ENCODE results near the gene DAAM2. TPM values are rescaled to one million over a fixed set of nuclear protein-coding genes. Genes with fewer than 3 reads are reported as not detected.

The DAAM2 gene
- total and polyA plus RNA-seq, 2 experiments from 2014 or later: 3.4 to 8.5 TPM

- H3K36me3 ChIP-seq: no peaks in the 10 kb centered on the region
- no peak overlapping the region for H3K4me3 ChIP-seq
- H3K27ac ChIP-seq: no peak overlapping the region
- H3K9me3 ChIP-seq (ENCODE audit: low read depth): no peaks in the 10 kb centered on the region
- peaks cover 9% of the 10 kb centered on the region for H3K4me1 ChIP-seq (ENCODE audit: low read depth)
- DNase-seq (ENCODE audit: low read depth in 1 of 2, low spot score in 1 of 2): no peak
- H3K27me3 ChIP-seq: no peaks in the 10 kb centered on the region
- no peak for TF ChIP-seq CTCF (IDR thresholded peaks at IDR 0.05; ENCODE audit: low read depth, low read length)
These were observed 48.6 kb downstream of the DAAM2 start for GRCh38 chr6:39840781-39841180.

- Histone ChIP-seq H3K4me1 (ENCODE audit: low read depth) (peaks cover 8% of the 10 kb centered on the region), H3K4me3 (no peak overlapping the region), H3K27ac (peak overlapping the region; percentile 2), H3K9me3 (ENCODE audit: low read depth) (no peaks in the 10 kb centered on the region), H3K27me3 (no peaks in the 10 kb centered on the region), H3K36me3 (no peaks in the 10 kb centered on the region)
- peak in 1 of 2 donors; percentile 44 for DNase-seq (ENCODE audit: low read depth in 1 of 2, low spot score in 1 of 2)
- TF ChIP-seq CTCF (IDR thresholded peaks at IDR 0.05; ENCODE audit: low read depth, low read length): no peak
These were observed 49.1 kb downstream of the DAAM2 start for GRCh38 chr6:39841291-39841690.

GRCh38 chr6:39841923-39842322, 49.7 kb downstream of the DAAM2 start:
- H3K27ac ChIP-seq: peak overlapping the region; percentile 2
- no peaks in the 10 kb centered on the region for H3K36me3 ChIP-seq
- no peaks in the 10 kb centered on the region for H3K27me3 ChIP-seq
- H3K4me3 ChIP-seq: no peak overlapping the region
- no peaks in the 10 kb centered on the region for H3K9me3 ChIP-seq (ENCODE audit: low read depth)
- peaks cover 8% of the 10 kb centered on the region for H3K4me1 ChIP-seq (ENCODE audit: low read depth)
- DNase-seq (ENCODE audit: low read depth in 1 of 2, low spot score in 1 of 2): no peak
- TF ChIP-seq CTCF (IDR thresholded peaks at IDR 0.05; ENCODE audit: low read depth, low read length): no peak

GRCh38 chr6:39843305-39844020, 51.3 kb downstream of the DAAM2 start:
- H3K4me3 ChIP-seq: no peak overlapping the region
- H3K4me1 ChIP-seq (ENCODE audit: low read depth): peaks cover 8% of the 10 kb centered on the region
- H3K9me3 ChIP-seq (ENCODE audit: low read depth): no peaks in the 10 kb centered on the region
- no peak overlapping the region for H3K27ac ChIP-seq
- H3K36me3 ChIP-seq: no peaks in the 10 kb centered on the region
- peak in 1 of 2 donors; percentile 22 for DNase-seq (ENCODE audit: low read depth in 1 of 2, low spot score in 1 of 2)
- TF ChIP-seq CTCF (IDR thresholded peaks at IDR 0.05; ENCODE audit: low read depth, low read length): peak; percentile 26
- H3K27me3 ChIP-seq: no peaks in the 10 kb centered on the region

GRCh38 chr6:39844866-39845265, 52.7 kb downstream of the DAAM2 start:
- TF ChIP-seq CTCF (IDR thresholded peaks at IDR 0.05; ENCODE audit: low read depth, low read length): no peak
- no peak for DNase-seq (ENCODE audit: low read depth in 1 of 2, low spot score in 1 of 2)
- H3K27me3 ChIP-seq: no peaks in the 10 kb centered on the region
- peaks cover 20% of the 10 kb centered on the region for H3K4me1 ChIP-seq (ENCODE audit: low read depth)
- no peak overlapping the region for H3K4me3 ChIP-seq
- H3K27ac ChIP-seq: no peak overlapping the region
- H3K9me3 ChIP-seq (ENCODE audit: low read depth): no peaks in the 10 kb centered on the region
- no peaks in the 10 kb centered on the region for H3K36me3 ChIP-seq
